K562 (cell line): ENCODE data around the gene GALE. TPM values are rescaled to one million over a fixed set of nuclear protein-coding genes. Genes with fewer than 3 reads are reported as not detected.

ENCODE experiments used
- ATF1 ChIP-seq, 2 experiments: fragments of 450-650 bp in 1 of 2; IDR thresholded peaks; 2 replicates each; pipeline ENCODE4 v1.6.1; 2016; ENCODE audit warnings: missing compliant biosample characterization in 1 of 2, missing genetic modification characterization in 1 of 2
- E2F8 ChIP-seq: fragments of 450-650 bp; IDR thresholded peaks from 2 replicates; pipeline ENCODE4 v1.7.1; 2018; ENCODE audit warnings: mild to moderate bottlenecking, low read depth; ENCODE audit not compliant: partially characterized antibody
- HMG20A ChIP-seq: fragments of 450-650 bp; formaldehyde crosslinking; conservative IDR thresholded peaks from 2 replicates; pipeline ENCODE4 v1.4.0; 2020; ENCODE audit warnings: mild to moderate bottlenecking, mixed read lengths
- HMGXB4 ChIP-seq: sonication (generic); formaldehyde crosslinking; IDR thresholded peaks from 2 replicates; pipeline ENCODE4 v1.8.1; 2023; ENCODE audit warnings: mild to moderate bottlenecking, missing genetic modification reagents
- NRF1 ChIP-seq, 2 experiments: fragments of 450-650 bp; IDR thresholded peaks in 1 of 2; conservative IDR thresholded peaks in 1 of 2; 2 replicates each; pipeline ENCODE4 v1.6.1; 2014; ENCODE audit warnings: mild to moderate bottlenecking in 2 of 2
- NUFIP1 ChIP-seq: fragments of 450-650 bp; IDR thresholded peaks from 2 replicates; pipeline ENCODE4 v1.6.1; 2018; ENCODE audit not compliant: partially characterized antibody
- PTTG1 ChIP-seq: fragments of 450-650 bp; IDR thresholded peaks from 2 replicates; pipeline ENCODE4 v1.6.1; 2016; ENCODE audit warnings: low read depth, mild to moderate bottlenecking, missing genetic modification characterization, missing compliant biosample characterization
- ZBTB17 ChIP-seq: fragments of 450-650 bp; formaldehyde crosslinking; IDR thresholded peaks from 2 replicates; pipeline ENCODE4 v1.4.0; 2020; ENCODE audit warnings: mild to moderate bottlenecking
- ZC3H4 ChIP-seq: sonication (generic); formaldehyde crosslinking; IDR thresholded peaks from 2 replicates; pipeline ENCODE4 v1.9.0; 2021; ENCODE audit warnings: missing genetic modification reagents, borderline replicate concordance
- ZNF253 ChIP-seq: fragments of 250-450 bp; sonication (Bioruptor Pico); conservative IDR thresholded peaks from 2 replicates; pipeline ENCODE4 v1.6.1; 2021; ENCODE audit warnings: mild to moderate bottlenecking
- ZNF639 ChIP-seq, 2 experiments: fragments of 200-800 bp in 1 of 2; sonication (Bioruptor generic) in 1 of 2; sonication (generic) in 1 of 2; formaldehyde crosslinking in 1 of 2; IDR thresholded peaks in 1 of 2; conservative IDR thresholded peaks in 1 of 2; 2 replicates each; pipeline versions ENCODE4 v1.5.0 to v1.6.1; 2016 to 2020; ENCODE audit warnings: missing compliant biosample characterization in 1 of 2, missing genetic modification characterization in 1 of 2, missing genetic modification reagents in 1 of 2
- ZNF668 ChIP-seq: fragments of 250-450 bp; sonication (Bioruptor Pico); IDR thresholded peaks from 2 replicates; pipeline ENCODE4 v1.8.0; 2022; ENCODE audit warnings: mild to moderate bottlenecking, inconsistent platforms
- polyA plus RNA-seq, 8 experiments: library from polyadenylated mRNA; depleted of rRNA in 4 of 8; stranded (reverse) in 5 of 8; unstranded in 3 of 8; fragments of >200 nt; fragmentation: Nextera tagmentation in 2 of 8; fragmentation: Illumina TruSeq in 1 of 8; extraction: Ambion mirVana in 2 of 8; extraction: Trizol in 1 of 8; gene quantifications; 2 replicates each; pipeline versions ENCODE4 v1.2.1 to v1.2.3, GENCODE V29; 2011 to 2014; ENCODE audit warnings: inconsistent platforms in 1 of 8, missing spikeins in 1 of 8
- total RNA-seq, 7 experiments: library from RNA; depleted of rRNA in 6 of 7; stranded (reverse); fragments of >200 nt in 6 of 7; fragmentation: Illumina TruSeq in 2 of 7; extraction: Trizol in 2 of 7; gene quantifications; 2 replicates each; pipeline versions ENCODE4 v1.2.1 to v1.2.3, GENCODE V29; 2011 to 2021; ENCODE audit warnings: low replicate concordance in 1 of 7
- TF ChIP-seq, protein P1 (sequence below): sonication (generic); formaldehyde crosslinking; IDR thresholded peaks from 2 replicates; pipeline ENCODE4 v1.8.0; 2022; ENCODE audit warnings: missing genetic modification reagents, mild to moderate bottlenecking, borderline replicate concordance
- TF ChIP-seq, protein P2 (sequence below): fragments of 250-450 bp; sonication (Bioruptor Pico); IDR thresholded peaks from 2 replicates; pipeline ENCODE4 v1.4.0; 2020; ENCODE audit warnings: mild to moderate bottlenecking, moderate library complexity

Gene GALE
- total and polyA plus RNA-seq, 9 of the 15 experiments (the other 6 are each of a cell fraction or from before 2014, with no cell fraction given), result 8.4 to 139 (median 88.3) TPM

GRCh38 chr1:23800400-23801337 lies at the start of gene GALE (continued):
- TF ChIP-seq E2F8 (peak; percentile 72), ZNF668 (CRISPR knock-in tag) (no peak), ATF1 (CRISPR knock-in tag; IDR thresholded peaks at IDR 0.05) (peak; percentile 67), ATF1 (tag; IDR thresholded peaks at IDR 0.05) (peak; percentile 90), ZC3H4 (peak; percentile 33; the same call in 1 of the 2 replicates), ZNF253 (CRISPR knock-in tag) (peak; percentile 57; the same call in 1 of the 2 replicates), NRF1 (conservative IDR thresholded peaks at IDR 0.05 in 1 of 2, IDR thresholded peaks at IDR 0.05 in 1 of 2) (peak; percentile 81 to 85), HMG20A (CRISPR knock-in tag) (no peak), HMGXB4 (CRISPR knock-in tag) (0 out of 2 replicates have a peak, but pooled peaks have one; percentile 71), PTTG1 (tag) (no peak), ZBTB17 (CRISPR knock-in tag) (0 out of 2 replicates have a peak, but pooled peaks have one; percentile 1), NUFIP1 (no peak), ZNF639 (CRISPR knock-in tag; conservative IDR thresholded peaks at IDR 0.05 in 1 of 2, IDR thresholded peaks at IDR 0.05 in 1 of 2) (peak in 1 of 2 experiments; percentile 80; a peak in 2 of 4 replicates)
- TF ChIP-seq, protein P1, sequence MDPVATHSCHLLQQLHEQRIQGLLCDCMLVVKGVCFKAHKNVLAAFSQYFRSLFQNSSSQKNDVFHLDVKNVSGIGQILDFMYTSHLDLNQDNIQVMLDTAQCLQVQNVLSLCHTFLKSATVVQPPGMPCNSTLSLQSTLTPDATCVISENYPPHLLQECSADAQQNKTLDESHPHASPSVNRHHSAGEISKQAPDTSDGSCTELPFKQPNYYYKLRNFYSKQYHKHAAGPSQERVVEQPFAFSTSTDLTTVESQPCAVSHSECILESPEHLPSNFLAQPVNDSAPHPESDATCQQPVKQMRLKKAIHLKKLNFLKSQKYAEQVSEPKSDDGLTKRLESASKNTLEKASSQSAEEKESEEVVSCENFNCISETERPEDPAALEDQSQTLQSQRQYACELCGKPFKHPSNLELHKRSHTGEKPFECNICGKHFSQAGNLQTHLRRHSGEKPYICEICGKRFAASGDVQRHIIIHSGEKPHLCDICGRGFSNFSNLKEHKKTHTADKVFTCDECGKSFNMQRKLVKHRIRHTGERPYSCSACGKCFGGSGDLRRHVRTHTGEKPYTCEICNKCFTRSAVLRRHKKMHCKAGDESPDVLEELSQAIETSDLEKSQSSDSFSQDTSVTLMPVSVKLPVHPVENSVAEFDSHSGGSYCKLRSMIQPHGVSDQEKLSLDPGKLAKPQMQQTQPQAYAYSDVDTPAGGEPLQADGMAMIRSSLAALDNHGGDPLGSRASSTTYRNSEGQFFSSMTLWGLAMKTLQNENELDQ, result peak; percentile 85; the same call in 1 of the 2 replicates
- TF ChIP-seq, protein P2, sequence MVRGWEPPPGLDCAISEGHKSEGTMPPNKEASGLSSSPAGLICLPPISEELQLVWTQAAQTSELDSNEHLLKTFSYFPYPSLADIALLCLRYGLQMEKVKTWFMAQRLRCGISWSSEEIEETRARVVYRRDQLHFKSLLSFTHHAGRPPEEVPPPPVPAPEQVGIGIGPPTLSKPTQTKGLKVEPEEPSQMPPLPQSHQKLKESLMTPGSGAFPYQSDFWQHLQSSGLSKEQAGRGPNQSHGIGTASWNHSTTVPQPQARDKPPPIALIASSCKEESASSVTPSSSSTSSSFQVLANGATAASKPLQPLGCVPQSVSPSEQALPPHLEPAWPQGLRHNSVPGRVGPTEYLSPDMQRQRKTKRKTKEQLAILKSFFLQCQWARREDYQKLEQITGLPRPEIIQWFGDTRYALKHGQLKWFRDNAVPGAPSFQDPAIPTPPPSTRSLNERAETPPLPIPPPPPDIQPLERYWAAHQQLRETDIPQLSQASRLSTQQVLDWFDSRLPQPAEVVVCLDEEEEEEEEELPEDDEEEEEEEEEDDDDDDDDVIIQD, result peak; percentile 57
